ENCODE measurements around the gene CD74. TPM values are rescaled to one million over a fixed set of nuclear protein-coding genes. Genes with fewer than 3 reads are reported as not detected.

CD74 gene
- total and polyA plus RNA-seq, 2 of the 13 experiments (the other 11 are each of a cell fraction or from before 2014, with no cell fraction given): 34.1 to 84.4 TPM

GRCh38 chr5:150436141-150436680 is 23.5 kb upstream of the CD74 start (continued):
- TF ChIP-seq XRCC5 (optimal IDR thresholded peaks at IDR 0.05; ENCODE audit: low read length) (peak; percentile 29), ZFP91 (CRISPR knock-in tag; IDR thresholded peaks at IDR 0.05; ENCODE audit: borderline replicate concordance) (peak; percentile 49), ZNF292 (CRISPR knock-in tag; IDR thresholded peaks at IDR 0.05; ENCODE audit: borderline replicate concordance, low read depth) (no peak), SMAD3 (CRISPR knock-in tag; IDR thresholded peaks at IDR 0.05) (peak; percentile 58; the same call in 1 of the 2 replicates), MYC (CRISPR knock-in tag; IDR thresholded peaks at IDR 0.05; ENCODE audit: borderline replicate concordance) (peak; percentile 26; the same call in 1 of the 2 replicates), ATF7-NPFF (CRISPR knock-in tag; IDR thresholded peaks at IDR 0.05; ENCODE audit: low read depth) (no peak), ZFP62 (CRISPR knock-in tag; IDR thresholded peaks at IDR 0.05) (no peak), ZNF597 (CRISPR knock-in tag; IDR thresholded peaks at IDR 0.05) (no peak), SRY (CRISPR knock-in tag; IDR thresholded peaks at IDR 0.05) (no peak), SALL1 (CRISPR knock-in tag; IDR thresholded peaks at IDR 0.05) (peak; percentile 55; the same call in 1 of the 2 replicates), TFDP1 (CRISPR knock-in tag; IDR thresholded peaks at IDR 0.05; ENCODE audit: borderline replicate concordance) (no peak), MAX (IDR thresholded peaks at IDR 0.05) (0 out of 2 replicates have a peak, but pooled peaks have one; percentile 37), BRD4 (CRISPR knock-in tag; IDR thresholded peaks at IDR 0.05) (no peak), STAG1 (CRISPR knock-in tag; IDR thresholded peaks at IDR 0.05) (peak; percentile 93), ZNF501 (CRISPR knock-in tag; IDR thresholded peaks at IDR 0.05) (0 out of 2 replicates have a peak, but pooled peaks have one; percentile 25), IKZF5 (CRISPR knock-in tag; IDR thresholded peaks at IDR 0.05) (peak; percentile 42; the same call in 1 of the 2 replicates), FOXA3 (CRISPR knock-in tag; IDR thresholded peaks at IDR 0.05) (no peak; the same call in 1 of the 2 replicates), ETV5 (CRISPR knock-in tag; IDR thresholded peaks at IDR 0.05; ENCODE audit: borderline replicate concordance) (peak; percentile 35; the same call in 1 of the 2 replicates), KDM2A (CRISPR knock-in tag; IDR thresholded peaks at IDR 0.05; ENCODE audit: borderline replicate concordance, low read depth) (peak; percentile 24; the same call in 1 of the 2 replicates), FOSL2 (CRISPR knock-in tag; IDR thresholded peaks at IDR 0.05) (peak; percentile 28; the same call in 1 of the 2 replicates), ZNF564 (CRISPR knock-in tag; IDR thresholded peaks at IDR 0.05) (no peak), SMC3 (IDR thresholded peaks at IDR 0.05; ENCODE audit: low read length) (peak; percentile 91)

Data from HepG2 (cell line).